HG03558 (cell line): ENCODE results near the gene SETX.

Experiments
- ATAC-seq: cut with Tn5 transposase; IDR thresholded peaks from one replicate; pipeline ENCODE4 v1.9.1; 2021; ENCODE audit warnings: moderate number of reproducible peaks; ENCODE audit not compliant: unreplicated experiment; ENCODE audit errors: extremely low read depth

SETX gene

GRCh38 chr9:132224645-132225044 lies 130.1 kb downstream of the SETX start:
- ATAC-seq: no peak

- no peak for ATAC-seq
Measured at GRCh38 chr9:132221941-132222340, 132.8 kb downstream of the SETX start.

- no peak for ATAC-seq
Measured at GRCh38 chr9:132218208-132218607, 136.6 kb downstream of the SETX start.

- ATAC-seq: no peak
Measured at GRCh38 chr9:132216861-132217619, 137.7 kb downstream of the SETX start.

GRCh38 chr9:132214027-132214622 lies 140.7 kb downstream of the SETX start:
- no peak for ATAC-seq

- no peak for ATAC-seq
Measured at GRCh38 chr9:132211570-132211969, 143.2 kb downstream of the SETX start.
